Measurements from ENCODE around the gene ZNF74.

- no peak for TF ChIP-seq CTCF (IDR thresholded peaks at IDR 0.05; ENCODE audit: poor library complexity)
- no peak for TF ChIP-seq EZH2 (IDR thresholded peaks at IDR 0.05; ENCODE audit: borderline replicate concordance)
- TF ChIP-seq EZH2phosphoT487 (IDR thresholded peaks at IDR 0.05; ENCODE audit: low read depth, severe bottlenecking, unreplicated experiment): no peak
Measured at GRCh38 chr22:20433686-20434241, 39.8 kb downstream of the ZNF74 start.
